Spleen (tissue), 11 donors: ENCODE results near the gene LBX2. TPM values are rescaled to one million over a fixed set of nuclear protein-coding genes. Genes with fewer than 3 reads are reported as not detected.

ENCODE experiments used
- DNase-seq: peaks from one replicate; pipeline ENCODE4 v3.0.0-alpha.2; 2020
- H3K27ac ChIP-seq, 8 donors: fragments of 200-600 bp; sonication (generic) in 7 of 8; 1 replicate in 4 of 8; 2 replicates in 4 of 8; pipeline versions ENCODE4 v1.5.0 to v1.8.0; 2016 to 2021; ENCODE audit warnings: inconsistent platforms in 4 of 8, mild to moderate bottlenecking in 4 of 8, moderate library complexity in 1 of 8
- H3K27me3 ChIP-seq, 7 donors: fragments of 200-600 bp; sonication (generic) in 6 of 7; replicated peaks in 1 of 7; 1 replicate in 4 of 7; 2 replicates in 3 of 7; pipeline versions ENCODE4 v1.5.0 to v1.8.0; 2016 to 2021; ENCODE audit warnings: inconsistent platforms in 3 of 7, mild to moderate bottlenecking in 1 of 7
- H3K36me3 ChIP-seq, 6 donors: fragments of 200-600 bp; sonication (generic) in 5 of 6; 1 replicate in 4 of 6; 2 replicates in 2 of 6; pipeline versions ENCODE4 v1.5.0 to v1.8.0; 2016 to 2021; ENCODE audit warnings: inconsistent platforms in 2 of 6
- H3K4me1 ChIP-seq, 6 donors: fragments of 200-600 bp; sonication (generic) in 5 of 6; 1 replicate in 3 of 6; 2 replicates in 3 of 6; pipeline versions ENCODE4 v1.5.0 to v1.8.0; 2016 to 2021; ENCODE audit warnings: inconsistent platforms in 3 of 6
- H3K4me3 ChIP-seq, 8 donors: fragments of 200-600 bp; sonication (generic) in 7 of 8; 1 replicate in 4 of 8; 2 replicates in 4 of 8; pipeline versions ENCODE4 v1.5.0 to v1.8.0; 2016 to 2021; ENCODE audit warnings: inconsistent platforms in 4 of 8, mild to moderate bottlenecking in 4 of 8, moderate library complexity in 2 of 8
- H3K9me3 ChIP-seq, 8 donors: fragments of 200-600 bp; sonication (generic) in 7 of 8; 1 replicate in 4 of 8; 2 replicates in 4 of 8; pipeline versions ENCODE4 v1.5.0 to v1.8.0; 2016 to 2021; ENCODE audit warnings: inconsistent platforms in 4 of 8
- POLR2A ChIP-seq, 3 donors: fragments of 450-650 bp; IDR thresholded peaks; one replicate each; pipeline ENCODE4 v1.5.1; 2017; ENCODE audit warnings: antibody characterized with exemption in 3 of 3, mild to moderate bottlenecking in 1 of 3
- POLR2AphosphoS5 ChIP-seq, 3 donors: sonication (generic); formaldehyde crosslinking; IDR thresholded peaks; one replicate each; pipeline ENCODE4 v1.5.1; 2017; ENCODE audit warnings: antibody characterized with exemption in 3 of 3
- WGBS, 5 donors: extraction: QIAGEN DNeasy Blood & Tissue Kit in 3 of 5; methylation state at CpG; one replicate each; pipeline versions ENCODE4 v1.1.5 to v1.1.7; 2013 to 2018; 5-methylcytosine and 5-hydroxymethylcytosine counted together
- intact Hi-C: fragments of 100-400 bp; cut with DNase I; formaldehyde crosslinking; loops from one replicate; pipeline ENCODE4 v1.15.0; 2023; ENCODE audit warnings: low total_unique reads
- polyA plus RNA-seq, 3 donors: library from polyadenylated mRNA; stranded (reverse); fragments of 200-250 nt; gene quantifications; one replicate each; pipeline ENCODE4 v1.2.1, GENCODE V29; 2013
- total RNA-seq, 7 donors: library from RNA; depleted of rRNA in 3 of 7; stranded (reverse); fragments of >200 nt in 3 of 7; fragmentation: NEBNext Ultra II Directional in 4 of 7; extraction: Animal tissue kit (Norgen Biotek cat#: 25700) in 4 of 7; gene quantifications; one replicate each; pipeline versions ENCODE4 v1.1.0 to v1.2.1, GENCODE V29; 2016 to 2021
- TF ChIP-seq, protein P1 (sequence below), 11 experiments: fragments of 200-600 bp in 7 of 11; fragments of 450-650 bp in 4 of 11; sonication (generic) in 4 of 11; IDR thresholded peaks in 8 of 11; conservative IDR thresholded peaks in 3 of 11; 1 replicate in 7 of 11; 2 replicates in 4 of 11; pipeline versions ENCODE4 v1.4.0 to v1.8.0; 2016 to 2021; ENCODE audit warnings: antibody characterized with exemption in 11 of 11, inconsistent platforms in 4 of 11, mild to moderate bottlenecking in 1 of 11
- donor health status: healthy with polysubstance abuse.
- donor health status: DM: no; HTN: no; CAD: no; lungs with moderate emphysema.
- donor health status: DM: no; HTN: no; CAD: no.
- donor health status: Bipolar disorder and iron deficiency.
- donor health status: healthy.
- donor health status: DM: no; HTN: no; CAD: no.
- donor health status: DM: yes; HTN: yes; CAD: no.

LBX2 gene
- total and polyA plus RNA-seq, 10 donors, result 0.50 to 2.7 (median 0.91) TPM

DNA sequence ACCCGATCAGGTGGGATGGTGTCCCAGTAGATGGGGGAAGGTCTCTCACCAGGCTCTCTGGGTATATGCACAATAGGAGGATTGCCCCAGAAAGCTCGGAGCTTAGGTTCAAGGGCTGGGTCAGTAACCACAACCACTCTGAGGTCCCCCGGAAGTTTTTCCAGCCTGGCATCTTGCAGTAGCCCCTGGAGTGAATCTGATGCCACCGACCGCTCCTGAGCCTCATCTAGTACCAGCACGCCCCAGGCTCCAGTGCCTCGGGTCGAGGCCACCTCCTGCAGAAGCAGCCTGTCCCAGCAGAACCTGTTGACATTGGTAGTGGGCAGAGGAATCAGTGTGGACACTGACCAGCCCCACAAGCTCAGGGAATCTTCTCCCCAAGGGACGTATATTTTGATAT lies 24.6 kb upstream of the LBX2 start:
- no peaks in the 10 kb centered on the region for H3K9me3 ChIP-seq
- peak; percentile 55 for DNase-seq
- intact Hi-C loops, result no loop called here
- no peak overlapping the region for H3K4me3 ChIP-seq
- 87 to 93% (median 90%) methylated on average over 5 to 9 of the region's 9 CpGs for WGBS, 5 donors
- peaks cover 8 to 30% (median 17%) of the 10 kb centered on the region in 6 donors for H3K4me1 ChIP-seq
- TF ChIP-seq POLR2A (IDR thresholded peaks at IDR 0.05) (no peak), POLR2AphosphoS5 (IDR thresholded peaks at IDR 0.05) (no peak)
- TF ChIP-seq, protein P1, sequence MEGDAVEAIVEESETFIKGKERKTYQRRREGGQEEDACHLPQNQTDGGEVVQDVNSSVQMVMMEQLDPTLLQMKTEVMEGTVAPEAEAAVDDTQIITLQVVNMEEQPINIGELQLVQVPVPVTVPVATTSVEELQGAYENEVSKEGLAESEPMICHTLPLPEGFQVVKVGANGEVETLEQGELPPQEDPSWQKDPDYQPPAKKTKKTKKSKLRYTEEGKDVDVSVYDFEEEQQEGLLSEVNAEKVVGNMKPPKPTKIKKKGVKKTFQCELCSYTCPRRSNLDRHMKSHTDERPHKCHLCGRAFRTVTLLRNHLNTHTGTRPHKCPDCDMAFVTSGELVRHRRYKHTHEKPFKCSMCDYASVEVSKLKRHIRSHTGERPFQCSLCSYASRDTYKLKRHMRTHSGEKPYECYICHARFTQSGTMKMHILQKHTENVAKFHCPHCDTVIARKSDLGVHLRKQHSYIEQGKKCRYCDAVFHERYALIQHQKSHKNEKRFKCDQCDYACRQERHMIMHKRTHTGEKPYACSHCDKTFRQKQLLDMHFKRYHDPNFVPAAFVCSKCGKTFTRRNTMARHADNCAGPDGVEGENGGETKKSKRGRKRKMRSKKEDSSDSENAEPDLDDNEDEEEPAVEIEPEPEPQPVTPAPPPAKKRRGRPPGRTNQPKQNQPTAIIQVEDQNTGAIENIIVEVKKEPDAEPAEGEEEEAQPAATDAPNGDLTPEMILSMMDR (IDR thresholded peaks at IDR 0.05 in 8 of 11, conservative IDR thresholded peaks at IDR 0.05 in 3 of 11), result no peak
- H3K27ac ChIP-seq, result no peak overlapping the region
- H3K27me3 ChIP-seq, result peaks cover 0 to 20% (median 6%) of the 10 kb centered on the region in 7 donors
- H3K36me3 ChIP-seq, result peaks cover 0 to 42% (median 30%) of the 10 kb centered on the region in 6 donors

DNA sequence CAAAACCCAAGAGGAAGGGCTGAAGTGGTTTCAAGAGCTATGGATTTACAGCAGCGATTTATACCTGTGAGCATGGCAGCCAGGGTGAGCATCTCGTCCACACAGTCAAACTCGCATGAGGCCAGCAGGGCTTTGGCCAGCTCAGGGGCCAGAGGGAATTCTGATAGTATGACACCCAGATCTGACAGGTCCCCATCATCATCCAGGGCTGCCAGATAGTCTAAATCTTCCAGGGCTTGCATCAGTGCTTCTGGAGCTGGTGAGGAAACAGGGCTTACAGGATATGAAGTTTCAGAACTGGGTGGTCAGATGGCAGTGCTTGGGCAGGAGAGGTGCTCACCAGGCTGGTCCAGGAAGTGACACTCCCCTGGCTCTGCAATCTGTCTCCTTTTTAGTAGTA lies 23.1 kb upstream of the LBX2 start:
- no peaks in the 10 kb centered on the region for H3K9me3 ChIP-seq
- WGBS, 5 donors, result 78 to 90% (median 83%) methylated on average over 3 of the region's 3 CpGs
- H3K27ac ChIP-seq, result no peak overlapping the region
- peaks cover 0 to 32% (median 22%) of the 10 kb centered on the region in 6 donors for H3K36me3 ChIP-seq
- peaks cover 0 to 35% (median 21%) of the 10 kb centered on the region in 7 donors for H3K27me3 ChIP-seq
- H3K4me3 ChIP-seq, result no peak overlapping the region
- intact Hi-C loops, result no loop called here
- no peak for TF ChIP-seq POLR2A (IDR thresholded peaks at IDR 0.05)
- TF ChIP-seq, protein P1 (IDR thresholded peaks at IDR 0.05 in 8 of 11, conservative IDR thresholded peaks at IDR 0.05 in 3 of 11), result no peak
- no peak for TF ChIP-seq POLR2AphosphoS5 (IDR thresholded peaks at IDR 0.05)
- peak; percentile 48 for DNase-seq
- H3K4me1 ChIP-seq, result peaks cover 0 to 15% (median 2%) of the 10 kb centered on the region in 6 donors

DNA sequence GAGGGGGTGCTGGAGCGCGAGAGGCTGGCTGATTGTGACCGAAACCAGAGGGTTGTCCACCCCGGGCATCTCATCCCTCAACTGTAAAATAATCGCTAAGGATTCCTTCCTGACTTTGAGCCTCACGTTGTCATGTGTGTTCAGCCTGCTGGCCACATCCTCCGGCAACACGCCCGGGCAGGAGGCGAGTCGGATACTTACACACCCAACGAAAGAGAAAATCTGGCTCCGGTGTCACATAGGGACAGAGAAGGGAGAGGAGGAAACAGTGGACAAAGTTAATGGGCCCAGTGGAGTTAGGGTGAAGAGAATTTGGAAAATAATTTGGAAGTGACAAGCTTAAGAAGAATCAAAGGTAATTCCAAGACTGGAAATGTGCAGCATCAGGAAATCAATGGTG lies 17.2 kb upstream of the LBX2 start:
- DNase-seq, result no peak
- peaks cover 20 to 41% (median 37%) of the 10 kb centered on the region in 6 donors for H3K4me1 ChIP-seq
- H3K36me3 ChIP-seq, result no peaks in the 10 kb centered on the region
- peaks cover 23 to 94% (median 80%) of the 10 kb centered on the region in 7 donors for H3K27me3 ChIP-seq
- no peaks in the 10 kb centered on the region for H3K9me3 ChIP-seq
- WGBS, 5 donors, result 70 to 76% (median 72%) methylated on average over 13 of the region's 13 CpGs
- intact Hi-C loops, result no loop called here
- peak overlapping the region in 7 of 8 donors; percentile 44 to 71 (median 53) for H3K4me3 ChIP-seq
- TF ChIP-seq, protein P1 (IDR thresholded peaks at IDR 0.05 in 8 of 11, conservative IDR thresholded peaks at IDR 0.05 in 3 of 11), result no peak
- TF ChIP-seq POLR2A (IDR thresholded peaks at IDR 0.05), result no peak
- no peak for TF ChIP-seq POLR2AphosphoS5 (IDR thresholded peaks at IDR 0.05)
- H3K27ac ChIP-seq, result no peak overlapping the region

DNA sequence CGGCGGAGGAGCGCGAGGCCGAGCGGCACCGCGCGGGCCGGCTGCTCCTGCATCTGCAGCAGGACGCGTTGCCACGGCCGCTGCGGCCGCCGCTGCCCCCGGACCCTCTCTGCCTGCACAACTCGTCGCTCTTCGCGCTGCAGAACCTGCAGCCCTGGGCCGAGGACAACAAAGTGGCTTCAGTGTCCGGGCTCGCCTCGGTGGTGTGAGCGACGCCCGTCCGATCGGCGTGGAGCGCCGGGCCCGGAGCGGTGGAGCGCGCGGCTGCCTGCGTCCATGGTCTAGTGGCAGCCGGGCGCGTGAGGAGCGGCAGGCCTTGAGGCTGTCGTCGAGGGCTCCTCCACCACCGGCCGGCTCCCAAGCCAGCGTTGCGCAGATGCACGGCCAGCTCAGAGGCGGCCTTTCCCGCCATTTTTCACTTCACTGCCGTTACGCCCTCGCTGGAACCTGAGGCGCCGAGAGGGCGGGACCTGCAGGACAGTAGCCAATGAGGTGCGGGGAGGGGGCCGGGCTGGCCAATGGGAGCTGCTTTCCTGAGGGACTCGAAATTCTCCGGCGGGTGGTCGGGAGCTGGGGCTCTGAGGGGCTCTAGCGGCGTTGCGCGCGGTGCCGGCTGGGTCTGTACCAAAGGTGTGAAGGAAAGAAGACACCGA lies 16.7 kb upstream of the LBX2 start:
- peaks cover 20 to 41% (median 37%) of the 10 kb centered on the region in 6 donors for H3K4me1 ChIP-seq
- no peaks in the 10 kb centered on the region for H3K36me3 ChIP-seq
- peak overlapping the region; percentile 27 to 71 (median 52) for H3K4me3 ChIP-seq
- intact Hi-C loops, result no loop called here
- H3K27me3 ChIP-seq, result peaks cover 23 to 99% (median 85%) of the 10 kb centered on the region in 7 donors
- no peaks in the 10 kb centered on the region for H3K9me3 ChIP-seq
- 4 to 7% (median 4%) methylated on average over 48 to 72 of the region's 72 CpGs for WGBS, 5 donors
- DNase-seq, result peak; percentile 86
- H3K27ac ChIP-seq, result no peak overlapping the region
- TF ChIP-seq, protein P1 (IDR thresholded peaks at IDR 0.05 in 8 of 11, conservative IDR thresholded peaks at IDR 0.05 in 3 of 11), result no peak
- no peak for TF ChIP-seq POLR2AphosphoS5 (IDR thresholded peaks at IDR 0.05)
- TF ChIP-seq POLR2A (IDR thresholded peaks at IDR 0.05), result no peak
